Measurements from ENCODE around the gene LFNG.
"Not testable (repeated sequence)": the region's sequence is repeated elsewhere in the genome, so short reads cannot be mapped to it uniquely, and the experiment has no call there.

LFNG gene

GRCh38 chr7:2530071-2530987 is 10.8 kb downstream of the LFNG start:
- DNase-seq (ENCODE audit: low spot score) = no peak

GRCh38 chr7:2530994-2531795 is 11.6 kb downstream of the LFNG start:
- not testable (repeated sequence) for DNase-seq (ENCODE audit: low spot score)

- DNase-seq (ENCODE audit: low spot score) = not testable (repeated sequence)
Observed at GRCh38 chr7:2531796-2532110, 12.2 kb downstream of the LFNG start.

- DNase-seq (ENCODE audit: low spot score) = not testable (repeated sequence)
Observed at GRCh38 chr7:2532199-2532772, 12.7 kb downstream of the LFNG start.

- not testable (repeated sequence) for DNase-seq (ENCODE audit: low spot score)
Observed at GRCh38 chr7:2532816-2533215, 13.2 kb downstream of the LFNG start.

- DNase-seq (ENCODE audit: low spot score) = not testable (repeated sequence)
Observed at GRCh38 chr7:2533566-2533965, 14.0 kb downstream of the LFNG start.

GRCh38 chr7:2534214-2534613 is 14.6 kb downstream of the LFNG start:
- not testable (repeated sequence) for DNase-seq (ENCODE audit: low spot score)

GRCh38 chr7:2535872-2536627 is 16.5 kb downstream of the LFNG start:
- not testable (repeated sequence) for DNase-seq (ENCODE audit: low spot score)

GRCh38 chr7:2537981-2538851 is 18.6 kb downstream of the LFNG start:
- no peak for DNase-seq (ENCODE audit: low spot score)

GRCh38 chr7:2539031-2539911 is 19.7 kb downstream of the LFNG start:
- DNase-seq (ENCODE audit: low spot score) = no peak

GRCh38 chr7:2540133-2540532 is 20.6 kb downstream of the LFNG start:
- DNase-seq (ENCODE audit: low spot score) = no peak

- DNase-seq (ENCODE audit: low spot score) = no peak
Observed at GRCh38 chr7:2540641-2541051, 21.1 kb downstream of the LFNG start.

GRCh38 chr7:2541291-2542010 is 21.9 kb downstream of the LFNG start:
- DNase-seq (ENCODE audit: low spot score) = no peak

- DNase-seq (ENCODE audit: low spot score) = no peak
Observed at GRCh38 chr7:2542011-2542915, 22.7 kb downstream of the LFNG start.

GRCh38 chr7:2542916-2543871 is 23.6 kb downstream of the LFNG start:
- DNase-seq (ENCODE audit: low spot score) = no peak

GRCh38 chr7:2544541-2545188 is 25.1 kb downstream of the LFNG start:
- DNase-seq (ENCODE audit: low spot score) = no peak
